ENCODE data around the gene RNF150.
"Not testable (repeated sequence)": the region's sequence is repeated elsewhere in the genome, so short reads cannot be mapped to it uniquely, and the experiment has no call there.

The RNF150 gene

DNA sequence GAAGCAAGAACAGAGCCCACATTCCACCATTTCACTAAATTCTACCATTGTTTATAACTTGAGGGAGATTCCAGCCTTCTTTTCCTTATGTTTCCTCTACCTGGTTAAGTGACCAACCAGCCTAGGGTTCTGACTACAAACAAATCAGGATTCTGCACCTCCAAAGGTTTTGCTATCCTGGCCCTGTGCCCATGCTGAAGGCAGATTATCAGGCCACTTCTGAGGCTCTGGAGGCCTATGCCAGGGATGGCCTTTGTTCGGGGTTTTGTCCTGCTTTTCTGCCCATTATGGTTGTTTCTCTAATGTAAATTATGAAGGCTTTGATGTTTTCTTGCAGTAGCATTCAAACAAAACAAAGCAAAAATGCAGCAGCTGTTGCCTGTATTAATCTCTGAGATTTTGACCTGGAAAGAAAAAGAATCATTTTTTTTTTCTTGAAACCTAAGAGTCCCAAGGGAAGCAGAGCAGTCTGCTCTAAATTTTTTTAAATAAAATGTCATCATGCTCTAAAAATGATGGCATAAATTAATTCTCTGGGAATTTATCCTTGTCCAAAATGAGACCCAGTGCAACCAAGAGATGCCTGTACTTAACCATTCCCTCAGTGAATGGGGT, 55.6 kb downstream of the RNF150 start:
- no peaks in the 10 kb centered on the region for H3K4me1 Mint-ChIP-seq
- H3K27ac Mint-ChIP-seq = no peak overlapping the region
- DNase-seq = no peak
- no peaks in the 10 kb centered on the region for H3K9me3 Mint-ChIP-seq
- no peaks in the 10 kb centered on the region for H3K36me3 Mint-ChIP-seq
- no peak overlapping the region for H3K4me3 Mint-ChIP-seq
- H3K27me3 Mint-ChIP-seq = no peaks in the 10 kb centered on the region
- CTCF ChIA-PET = no interaction called here

DNA sequence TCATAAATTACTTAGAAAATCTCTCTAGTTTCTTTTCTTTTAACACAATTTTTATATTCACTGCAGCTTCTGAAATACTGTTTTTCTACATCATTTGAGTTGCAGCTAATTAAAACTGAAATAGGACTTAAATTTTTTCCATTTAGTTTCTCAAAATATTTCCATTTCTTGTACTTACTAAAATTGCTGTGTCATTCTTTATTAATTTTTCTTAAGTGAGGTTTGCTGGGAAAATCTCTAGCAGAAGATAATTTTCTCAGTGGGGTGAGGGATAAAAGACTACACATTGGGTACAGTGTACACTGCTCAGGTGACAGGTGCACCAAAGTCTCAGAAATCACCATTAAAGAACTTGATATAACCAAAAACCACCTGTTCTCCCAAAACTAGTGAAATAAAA, 57.7 kb downstream of the RNF150 start:
- no peak for DNase-seq
- no peaks in the 10 kb centered on the region for H3K4me1 Mint-ChIP-seq
- no peak overlapping the region for H3K4me3 Mint-ChIP-seq
- no peak overlapping the region for H3K27ac Mint-ChIP-seq
- H3K36me3 Mint-ChIP-seq = no peaks in the 10 kb centered on the region
- CTCF ChIA-PET = no interaction called here
- no peaks in the 10 kb centered on the region for H3K27me3 Mint-ChIP-seq
- H3K9me3 Mint-ChIP-seq = no peaks in the 10 kb centered on the region

GRCh38 chr4:141074098-141074878, 59.0 kb downstream of the RNF150 start:
- Mint-ChIP-seq H3K9me3 (no peaks in the 10 kb centered on the region), H3K4me3 (no peak overlapping the region), H3K4me1 (no peaks in the 10 kb centered on the region), H3K36me3 (no peaks in the 10 kb centered on the region), H3K27me3 (no peaks in the 10 kb centered on the region), H3K27ac (no peak overlapping the region)
- no peak for DNase-seq
- CTCF ChIA-PET = interaction anchor here (0.9 kb wide), 1 partner anchor 45 kb away, joined by 3 read pairs; no protein-coding TSS in a partner anchor

DNA sequence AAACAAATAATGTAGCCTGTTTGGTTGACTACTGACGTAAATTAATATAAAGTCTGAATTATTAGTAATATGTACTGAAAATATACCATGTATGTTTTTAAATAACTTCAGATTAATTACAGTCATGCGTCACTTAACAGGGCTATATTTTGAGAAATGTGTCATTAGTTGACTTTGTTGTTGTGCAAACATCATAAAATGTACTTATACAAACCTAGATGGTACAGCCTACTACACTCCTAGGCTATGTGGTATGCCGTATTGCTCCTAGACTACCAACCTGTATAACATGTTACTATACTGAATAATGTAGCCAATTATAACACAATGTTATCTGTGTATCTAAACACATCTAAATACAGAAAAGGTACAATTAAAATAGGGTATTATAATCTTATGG, 66.6 kb downstream of the RNF150 start:
- Mint-ChIP-seq H3K9me3 (no peaks in the 10 kb centered on the region), H3K36me3 (no peaks in the 10 kb centered on the region), H3K4me3 (no peak overlapping the region), H3K4me1 (no peaks in the 10 kb centered on the region), H3K27me3 (no peaks in the 10 kb centered on the region), H3K27ac (no peak overlapping the region)
- no peak for DNase-seq
- CTCF ChIA-PET = no interaction called here

GRCh38 chr4:141065872-141066271, 67.4 kb downstream of the RNF150 start:
- H3K27ac Mint-ChIP-seq = no peak overlapping the region
- CTCF ChIA-PET = no interaction called here
- H3K27me3 Mint-ChIP-seq = no peaks in the 10 kb centered on the region
- H3K4me1 Mint-ChIP-seq = no peaks in the 10 kb centered on the region
- H3K9me3 Mint-ChIP-seq = no peaks in the 10 kb centered on the region
- no peak for DNase-seq
- no peak overlapping the region for H3K4me3 Mint-ChIP-seq
- no peaks in the 10 kb centered on the region for H3K36me3 Mint-ChIP-seq

GRCh38 chr4:141062651-141063050, 70.6 kb downstream of the RNF150 start:
- no peaks in the 10 kb centered on the region for H3K4me1 Mint-ChIP-seq
- H3K27me3 Mint-ChIP-seq = no peaks in the 10 kb centered on the region
- CTCF ChIA-PET = no interaction called here

DNA sequence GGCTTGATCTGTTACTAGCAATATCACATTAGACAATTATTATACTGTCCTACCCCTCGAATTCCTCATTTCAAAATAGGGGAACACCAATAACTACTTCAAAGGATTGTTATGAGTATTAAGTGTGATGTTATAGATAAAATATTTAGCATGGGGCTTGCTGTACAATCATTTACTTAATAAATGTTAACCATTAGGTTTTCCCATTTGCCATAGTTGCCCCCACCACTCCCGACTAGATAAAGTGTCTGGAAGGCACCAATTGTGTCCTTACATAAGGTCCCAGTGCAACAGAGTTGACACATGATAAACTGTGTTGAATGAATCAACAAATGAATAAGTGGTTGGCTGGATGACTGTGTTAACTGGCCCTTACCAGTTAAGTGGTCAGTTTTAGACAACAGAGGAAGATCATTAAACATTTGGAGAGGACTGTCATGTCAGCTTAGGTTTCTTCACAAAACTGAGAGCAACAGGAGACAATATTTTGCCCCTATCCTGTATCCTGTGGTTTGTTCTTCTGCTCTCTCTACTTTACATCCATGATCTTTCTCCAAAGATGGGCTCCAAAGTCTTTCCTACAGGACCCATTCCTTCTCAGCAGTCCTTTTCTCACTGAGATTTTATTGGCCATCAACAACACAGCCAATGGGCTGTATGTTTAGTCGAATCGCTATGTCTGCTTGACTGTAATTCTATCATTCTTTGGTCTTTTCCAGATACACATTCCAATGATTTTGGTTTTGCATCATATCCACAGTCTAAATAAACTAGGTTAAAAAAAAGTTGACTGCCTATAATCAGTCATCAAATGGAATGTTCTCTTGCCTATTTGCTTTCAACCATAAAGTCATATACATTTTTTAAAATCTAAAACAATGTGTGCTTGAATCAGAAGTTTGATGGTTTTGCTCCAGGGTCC, 74.4 kb downstream of the RNF150 start:
- H3K9me3 Mint-ChIP-seq = no peaks in the 10 kb centered on the region
- H3K4me3 Mint-ChIP-seq = no peak overlapping the region
- H3K27ac Mint-ChIP-seq = no peak overlapping the region
- H3K36me3 Mint-ChIP-seq = no peaks in the 10 kb centered on the region
- no peaks in the 10 kb centered on the region for H3K4me1 Mint-ChIP-seq
- no peaks in the 10 kb centered on the region for H3K27me3 Mint-ChIP-seq
- DNase-seq = no peak
- CTCF ChIA-PET = no interaction called here

More at GRCh38 chr4:141062651-141063050, 70.6 kb downstream of the RNF150 start:
- no peaks in the 10 kb centered on the region for H3K36me3 Mint-ChIP-seq
- no peak overlapping the region for H3K4me3 Mint-ChIP-seq
- H3K27ac Mint-ChIP-seq = no peak overlapping the region
- no peaks in the 10 kb centered on the region for H3K9me3 Mint-ChIP-seq
- DNase-seq = no peak

GRCh38 chr4:141057582-141057981, 75.7 kb downstream of the RNF150 start:
- no peaks in the 10 kb centered on the region for H3K27me3 Mint-ChIP-seq
- no peaks in the 10 kb centered on the region for H3K4me1 Mint-ChIP-seq
- no peak overlapping the region for H3K4me3 Mint-ChIP-seq
- no peaks in the 10 kb centered on the region for H3K36me3 Mint-ChIP-seq
- H3K27ac Mint-ChIP-seq = no peak overlapping the region
- no peaks in the 10 kb centered on the region for H3K9me3 Mint-ChIP-seq
- CTCF ChIA-PET = no interaction called here
- no peak for DNase-seq

DNA sequence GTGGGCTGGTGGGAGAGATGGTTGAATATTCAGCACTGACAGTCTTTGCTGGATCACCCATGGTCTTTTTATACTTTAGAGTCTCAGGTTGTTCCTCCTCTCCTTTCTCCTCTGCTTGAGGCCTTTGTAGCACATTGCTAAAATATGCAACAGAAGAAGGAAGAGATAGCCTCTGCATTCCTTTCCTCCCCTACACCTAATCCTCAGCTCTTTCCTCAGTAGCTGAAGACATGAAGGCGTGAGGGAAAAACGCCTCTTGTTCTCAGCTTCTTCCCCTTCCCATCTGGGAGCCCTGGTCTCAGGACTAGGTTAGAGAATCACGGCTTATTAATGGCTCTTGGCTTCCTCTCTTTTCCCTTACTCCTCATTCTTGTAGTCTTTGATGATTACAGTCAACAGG, 76.8 kb downstream of the RNF150 start:
- DNase-seq = no peak
- H3K27me3 Mint-ChIP-seq = no peaks in the 10 kb centered on the region
- H3K9me3 Mint-ChIP-seq = peaks cover 6% of the 10 kb centered on the region
- H3K27ac Mint-ChIP-seq = no peak overlapping the region
- no peaks in the 10 kb centered on the region for H3K36me3 Mint-ChIP-seq
- CTCF ChIA-PET = no interaction called here
- H3K4me3 Mint-ChIP-seq = no peak overlapping the region
- no peaks in the 10 kb centered on the region for H3K4me1 Mint-ChIP-seq

DNA sequence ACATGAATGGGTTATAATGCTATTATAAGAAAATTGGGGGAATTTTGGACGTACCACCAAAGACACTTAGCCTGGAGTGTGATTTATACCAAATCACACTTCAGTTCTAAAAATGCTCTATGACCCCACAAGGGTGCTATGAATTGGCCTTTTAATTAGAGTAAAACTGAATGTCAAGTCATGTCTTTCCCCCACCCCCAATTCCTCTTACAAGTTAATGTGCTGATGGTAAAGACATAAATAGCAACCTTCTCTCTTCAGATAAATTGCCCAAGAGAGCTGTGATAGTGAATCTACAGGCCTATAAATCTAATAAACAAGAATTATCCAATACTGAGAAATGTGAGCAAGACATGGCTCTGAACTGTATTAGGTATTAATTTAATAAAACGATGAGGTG, 78.8 kb downstream of the RNF150 start:
- no peak overlapping the region for H3K27ac Mint-ChIP-seq
- H3K9me3 Mint-ChIP-seq = peaks cover 14% of the 10 kb centered on the region
- no peak overlapping the region for H3K4me3 Mint-ChIP-seq
- no peaks in the 10 kb centered on the region for H3K27me3 Mint-ChIP-seq
- H3K36me3 Mint-ChIP-seq = no peaks in the 10 kb centered on the region
- H3K4me1 Mint-ChIP-seq = no peaks in the 10 kb centered on the region
- DNase-seq = no peak
- CTCF ChIA-PET = no interaction called here

DNA sequence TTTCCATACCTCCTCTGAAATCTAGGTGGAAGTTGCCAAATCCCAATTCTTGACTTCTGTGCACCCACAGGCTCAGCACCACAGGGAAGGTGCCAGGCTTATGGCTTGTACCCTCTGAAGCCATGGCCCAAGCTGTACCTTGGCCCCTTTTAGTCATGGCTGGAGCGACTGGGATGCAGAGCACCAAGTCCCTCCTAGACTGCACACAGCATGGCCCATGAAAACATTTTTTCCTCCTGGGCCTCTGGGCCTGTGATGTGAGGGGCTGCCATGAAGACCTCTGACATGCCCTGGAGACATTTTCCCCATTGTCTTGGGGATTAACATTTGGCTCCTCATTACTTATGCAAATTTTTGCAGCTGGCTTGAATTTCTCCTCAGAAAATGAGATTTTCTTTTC, 82.3 kb downstream of the RNF150 start:
- H3K36me3 Mint-ChIP-seq, H3K27me3 Mint-ChIP-seq, H3K27ac Mint-ChIP-seq, H3K4me3 Mint-ChIP-seq, DNase-seq, H3K4me1 Mint-ChIP-seq, CTCF ChIA-PET: not testable (repeated sequence)
- peaks cover 14% of the 10 kb centered on the region for H3K9me3 Mint-ChIP-seq

- CTCF ChIA-PET = no interaction called here
- H3K9me3 Mint-ChIP-seq = peaks cover 14% of the 10 kb centered on the region
Measured at GRCh38 chr4:141047228-141047884, 85.9 kb downstream of the RNF150 start.

DNA sequence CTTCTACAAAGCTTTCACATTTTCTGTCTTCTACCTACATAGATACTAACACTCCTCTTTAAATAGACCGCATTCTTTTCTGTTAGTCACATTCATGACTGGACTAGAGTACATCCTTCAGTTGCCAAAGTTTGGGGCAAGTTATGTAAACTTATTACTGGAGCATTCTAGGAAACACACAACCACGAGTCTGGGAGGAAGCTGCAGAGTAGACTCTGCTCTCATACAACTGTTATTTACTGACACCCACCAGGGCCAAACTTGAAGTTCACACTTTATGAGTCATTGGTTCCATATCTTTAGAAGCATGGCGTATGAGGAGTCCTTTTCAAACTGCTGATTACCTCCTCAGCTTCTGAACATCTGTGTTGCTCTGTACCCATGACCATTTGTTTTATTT, 87.0 kb downstream of the RNF150 start:
- no peak for DNase-seq
- H3K9me3 Mint-ChIP-seq = peaks cover 5% of the 10 kb centered on the region
- H3K27me3 Mint-ChIP-seq = no peaks in the 10 kb centered on the region
- H3K27ac Mint-ChIP-seq = no peak overlapping the region
- H3K4me3 Mint-ChIP-seq = no peak overlapping the region
- H3K36me3 Mint-ChIP-seq = no peaks in the 10 kb centered on the region
- H3K4me1 Mint-ChIP-seq = no peaks in the 10 kb centered on the region
- CTCF ChIA-PET = no interaction called here

More at GRCh38 chr4:141047228-141047884, 85.9 kb downstream of the RNF150 start:
- Mint-ChIP-seq H3K27ac (no peak overlapping the region), H3K4me3 (no peak overlapping the region), H3K27me3 (no peaks in the 10 kb centered on the region), H3K4me1 (no peaks in the 10 kb centered on the region), H3K36me3 (no peaks in the 10 kb centered on the region)
- no peak for DNase-seq

DNA sequence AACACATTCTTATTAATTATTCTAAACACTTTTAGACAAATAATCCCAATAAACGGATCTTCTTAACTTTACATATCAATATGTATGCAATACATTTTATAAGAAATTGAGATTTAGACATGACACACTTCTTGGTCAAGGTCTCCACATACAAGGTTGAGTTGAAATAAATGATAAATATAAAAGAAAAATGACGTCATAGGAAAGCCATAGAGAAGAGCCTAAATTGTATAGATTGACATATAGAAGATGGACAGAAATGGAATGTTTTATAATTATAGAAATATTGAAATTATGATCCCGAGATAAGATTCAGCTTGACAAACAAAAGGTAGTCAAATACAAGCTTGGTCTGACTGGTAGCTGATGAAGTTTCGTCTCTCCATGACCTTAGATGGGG, 87.4 kb downstream of the RNF150 start:
- H3K27me3 Mint-ChIP-seq = no peaks in the 10 kb centered on the region
- H3K36me3 Mint-ChIP-seq = no peaks in the 10 kb centered on the region
- H3K27ac Mint-ChIP-seq = no peak overlapping the region
- no peak overlapping the region for H3K4me3 Mint-ChIP-seq
- H3K9me3 Mint-ChIP-seq = peaks cover 2% of the 10 kb centered on the region
- no peak for DNase-seq
- no peaks in the 10 kb centered on the region for H3K4me1 Mint-ChIP-seq
- CTCF ChIA-PET = no interaction called here
